ENCODE measurements around the gene ABHD16B. TPM values are rescaled to one million over a fixed set of nuclear protein-coding genes. Genes with fewer than 3 reads are reported as not detected.

ABHD16B gene
- total and polyA plus RNA-seq, 2 of the 13 experiments (the other 11 are each of a cell fraction or from before 2014, with no cell fraction given): not detected

DNA sequence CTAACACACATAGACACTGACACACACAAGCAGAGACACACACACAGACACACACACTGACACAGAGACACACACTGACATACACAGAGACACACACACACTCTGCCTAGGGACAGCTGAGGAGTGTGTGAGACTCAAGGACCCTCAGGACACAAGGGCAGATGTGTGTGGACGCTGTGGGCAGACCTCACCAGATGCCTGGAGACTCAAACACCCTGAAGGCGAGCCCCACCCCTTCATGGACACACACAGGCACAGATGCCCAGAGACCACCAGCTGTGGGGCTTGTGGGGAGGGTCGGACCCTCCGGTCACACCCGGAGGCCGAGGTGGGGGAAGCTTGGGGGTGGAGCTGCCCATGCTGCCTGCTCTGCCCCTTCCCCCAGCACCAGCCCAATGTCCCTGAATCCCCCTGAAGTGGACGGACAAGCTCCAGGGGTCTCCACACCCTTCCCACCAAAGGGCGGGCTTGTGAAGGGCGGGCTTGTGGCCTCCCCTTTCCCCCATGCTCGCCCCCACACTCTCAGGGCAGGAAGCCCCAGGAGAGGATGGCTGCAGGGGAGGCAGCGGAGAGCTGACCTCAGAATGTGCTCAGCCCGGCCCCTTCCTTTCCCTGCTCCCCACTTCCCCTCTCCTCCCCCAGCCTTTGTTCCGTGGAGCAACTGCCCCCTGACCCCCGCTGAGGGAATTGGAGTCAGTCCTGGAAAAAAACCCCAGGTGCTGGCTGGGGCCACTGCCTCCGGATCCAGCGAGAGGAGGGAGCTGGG is 13.9 kb upstream of the ABHD16B start:
- in situ Hi-C loops (cut with HindIII; ENCODE audit: extremely low pct_ligation_motif_present, low pct_unique_long_range_greater_than_20kb): no loop called here
- no peak for FAIRE-seq
- H4K20me1 ChIP-seq (ENCODE audit: insufficient read depth, low read length): no peaks in the 10 kb centered on the region
- peak; percentile 14 for ATAC-seq
- ChIA-PET POLR2A (interaction anchor here (0.6 to 3.7 kb wide), 12 partner anchors 9 to 273 kb away, joined by 3 to 29 read pairs (median 5); partner anchors contain the start of genes ABHD16B, ARFRP1, HELZ2 and SLC2A4RG), CTCF (ENCODE audit: low intra/inter-chr PET ratio, low total read pairs) (no interaction called here)
- H3K4me1 ChIP-seq (ENCODE audit: insufficient read depth, low read length): peaks cover 41% of the 10 kb centered on the region
- peak overlapping the region; percentile 66 for H3K4me2 ChIP-seq (ENCODE audit: low read depth, low read length)
- intact Hi-C loops (cut with micrococcal nuclease; ENCODE audit: unreplicated experiment): loop anchor here (1.0 kb wide), 1 partner anchor 12 kb away; no protein-coding TSS in a partner anchor
- H3K27ac ChIP-seq (ENCODE audit: extremely low read length, insufficient read depth, low read length): no peak overlapping the region
- BruUV-seq (replicated peaks): no TSS peak
- no peak overlapping the region for H2AFZ ChIP-seq (ENCODE audit: low read length)
- no peaks in the 10 kb centered on the region for H3K36me3 ChIP-seq (replicated peaks in 1 of 2; ENCODE audit: control insufficient read depth in 1 of 2, insufficient read depth in 2 of 2, low read length in 2 of 2)
- H3K9me3 ChIP-seq (ENCODE audit: low read length): no peaks in the 10 kb centered on the region
- H3K79me2 ChIP-seq (ENCODE audit: insufficient read depth, low read length): no peaks in the 10 kb centered on the region
- H3K9ac ChIP-seq (ENCODE audit: insufficient read depth, low read depth, low read length): peak overlapping the region; percentile 39; the same call in 1 of the 2 replicates
- no peak for DNase-seq (ENCODE audit: low spot score)
- WGBS (ENCODE audit: low lambda C conversion rate): 6% methylated on average over 15 of the region's 16 CpGs
- peak overlapping the region; percentile 30 to 71 (median 47) for H3K4me3 ChIP-seq (replicated peaks in 1 of 3; ENCODE audit: insufficient read depth in 1 of 3, low read depth in 2 of 3, low read length in 3 of 3)
- H3K27me3 ChIP-seq (ENCODE audit: control insufficient read depth in 1 of 2, insufficient read depth in 2 of 2, low read length in 2 of 2): peaks cover 9 to 34% of the 10 kb centered on the region in 2 experiments
- TF ChIP-seq ZNF333 (CRISPR knock-in tag; IDR thresholded peaks at IDR 0.05; ENCODE audit: borderline replicate concordance): no peak
- TF ChIP-seq, protein P1, sequence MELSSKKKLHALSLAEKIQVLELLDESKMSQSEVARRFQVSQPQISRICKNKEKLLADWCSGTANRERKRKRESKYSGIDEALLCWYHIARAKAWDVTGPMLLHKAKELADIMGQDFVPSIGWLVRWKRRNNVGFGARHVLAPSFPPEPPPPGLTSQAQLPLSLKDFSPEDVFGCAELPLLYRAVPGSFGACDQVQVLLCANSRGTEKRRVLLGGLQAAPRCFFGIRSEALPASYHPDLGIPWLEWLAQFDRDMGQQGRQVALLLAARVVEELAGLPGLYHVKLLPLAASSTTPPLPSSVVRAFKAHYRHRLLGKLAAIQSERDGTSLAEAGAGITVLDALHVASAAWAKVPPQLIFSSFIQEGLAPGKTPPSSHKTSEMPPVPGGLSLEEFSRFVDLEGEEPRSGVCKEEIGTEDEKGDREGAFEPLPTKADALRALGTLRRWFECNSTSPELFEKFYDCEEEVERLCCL (CRISPR knock-in tag; IDR thresholded peaks at IDR 0.05; ENCODE audit: borderline replicate concordance): 0 out of 2 replicates have a peak, but pooled peaks have one; percentile 64
- TF ChIP-seq, protein P2, sequence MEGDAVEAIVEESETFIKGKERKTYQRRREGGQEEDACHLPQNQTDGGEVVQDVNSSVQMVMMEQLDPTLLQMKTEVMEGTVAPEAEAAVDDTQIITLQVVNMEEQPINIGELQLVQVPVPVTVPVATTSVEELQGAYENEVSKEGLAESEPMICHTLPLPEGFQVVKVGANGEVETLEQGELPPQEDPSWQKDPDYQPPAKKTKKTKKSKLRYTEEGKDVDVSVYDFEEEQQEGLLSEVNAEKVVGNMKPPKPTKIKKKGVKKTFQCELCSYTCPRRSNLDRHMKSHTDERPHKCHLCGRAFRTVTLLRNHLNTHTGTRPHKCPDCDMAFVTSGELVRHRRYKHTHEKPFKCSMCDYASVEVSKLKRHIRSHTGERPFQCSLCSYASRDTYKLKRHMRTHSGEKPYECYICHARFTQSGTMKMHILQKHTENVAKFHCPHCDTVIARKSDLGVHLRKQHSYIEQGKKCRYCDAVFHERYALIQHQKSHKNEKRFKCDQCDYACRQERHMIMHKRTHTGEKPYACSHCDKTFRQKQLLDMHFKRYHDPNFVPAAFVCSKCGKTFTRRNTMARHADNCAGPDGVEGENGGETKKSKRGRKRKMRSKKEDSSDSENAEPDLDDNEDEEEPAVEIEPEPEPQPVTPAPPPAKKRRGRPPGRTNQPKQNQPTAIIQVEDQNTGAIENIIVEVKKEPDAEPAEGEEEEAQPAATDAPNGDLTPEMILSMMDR (CRISPR knock-in tag; IDR thresholded peaks at IDR 0.05): peak; percentile 20; the same call in 1 of the 2 replicates
- TF ChIP-seq RXRB (CRISPR knock-in tag; IDR thresholded peaks at IDR 0.05; ENCODE audit: borderline replicate concordance): 0 out of 2 replicates have a peak, but pooled peaks have one; percentile 2
- TF ChIP-seq, protein P3, sequence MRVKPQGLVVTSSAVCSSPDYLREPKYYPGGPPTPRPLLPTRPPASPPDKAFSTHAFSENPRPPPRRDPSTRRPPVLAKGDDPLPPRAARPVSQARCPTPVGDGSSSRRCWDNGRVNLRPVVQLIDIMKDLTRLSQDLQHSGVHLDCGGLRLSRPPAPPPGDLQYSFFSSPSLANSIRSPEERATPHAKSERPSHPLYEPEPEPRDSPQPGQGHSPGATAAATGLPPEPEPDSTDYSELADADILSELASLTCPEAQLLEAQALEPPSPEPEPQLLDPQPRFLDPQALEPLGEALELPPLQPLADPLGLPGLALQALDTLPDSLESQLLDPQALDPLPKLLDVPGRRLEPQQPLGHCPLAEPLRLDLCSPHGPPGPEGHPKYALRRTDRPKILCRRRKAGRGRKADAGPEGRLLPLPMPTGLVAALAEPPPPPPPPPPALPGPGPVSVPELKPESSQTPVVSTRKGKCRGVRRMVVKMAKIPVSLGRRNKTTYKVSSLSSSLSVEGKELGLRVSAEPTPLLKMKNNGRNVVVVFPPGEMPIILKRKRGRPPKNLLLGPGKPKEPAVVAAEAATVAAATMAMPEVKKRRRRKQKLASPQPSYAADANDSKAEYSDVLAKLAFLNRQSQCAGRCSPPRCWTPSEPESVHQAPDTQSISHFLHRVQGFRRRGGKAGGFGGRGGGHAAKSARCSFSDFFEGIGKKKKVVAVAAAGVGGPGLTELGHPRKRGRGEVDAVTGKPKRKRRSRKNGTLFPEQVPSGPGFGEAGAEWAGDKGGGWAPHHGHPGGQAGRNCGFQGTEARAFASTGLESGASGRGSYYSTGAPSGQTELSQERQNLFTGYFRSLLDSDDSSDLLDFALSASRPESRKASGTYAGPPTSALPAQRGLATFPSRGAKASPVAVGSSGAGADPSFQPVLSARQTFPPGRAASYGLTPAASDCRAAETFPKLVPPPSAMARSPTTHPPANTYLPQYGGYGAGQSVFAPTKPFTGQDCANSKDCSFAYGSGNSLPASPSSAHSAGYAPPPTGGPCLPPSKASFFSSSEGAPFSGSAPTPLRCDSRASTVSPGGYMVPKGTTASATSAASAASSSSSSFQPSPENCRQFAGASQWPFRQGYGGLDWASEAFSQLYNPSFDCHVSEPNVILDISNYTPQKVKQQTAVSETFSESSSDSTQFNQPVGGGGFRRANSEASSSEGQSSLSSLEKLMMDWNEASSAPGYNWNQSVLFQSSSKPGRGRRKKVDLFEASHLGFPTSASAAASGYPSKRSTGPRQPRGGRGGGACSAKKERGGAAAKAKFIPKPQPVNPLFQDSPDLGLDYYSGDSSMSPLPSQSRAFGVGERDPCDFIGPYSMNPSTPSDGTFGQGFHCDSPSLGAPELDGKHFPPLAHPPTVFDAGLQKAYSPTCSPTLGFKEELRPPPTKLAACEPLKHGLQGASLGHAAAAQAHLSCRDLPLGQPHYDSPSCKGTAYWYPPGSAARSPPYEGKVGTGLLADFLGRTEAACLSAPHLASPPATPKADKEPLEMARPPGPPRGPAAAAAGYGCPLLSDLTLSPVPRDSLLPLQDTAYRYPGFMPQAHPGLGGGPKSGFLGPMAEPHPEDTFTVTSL (CRISPR knock-in tag; IDR thresholded peaks at IDR 0.05; ENCODE audit: borderline replicate concordance): no peak
- TF ChIP-seq ZNF121 (CRISPR knock-in tag; IDR thresholded peaks at IDR 0.05): no peak
- peak; percentile 36; the same call in 1 of the 2 replicates for TF ChIP-seq POLR2G (IDR thresholded peaks at IDR 0.05; ENCODE audit: low read depth, low read length)
- no peak for TF ChIP-seq KLF9 (CRISPR knock-in tag; IDR thresholded peaks at IDR 0.05; ENCODE audit: low read depth)
- peak; percentile 64; the same call in 1 of the 2 replicates for TF ChIP-seq HDAC1 (CRISPR knock-in tag; IDR thresholded peaks at IDR 0.05)

Data from HepG2 (cell line).